ENCODE results near the gene CYP2W1. TPM values are rescaled to one million over a fixed set of nuclear protein-coding genes. Genes with fewer than 3 reads are reported as not detected.

The CYP2W1 gene
- total RNA-seq, 1 donor from 2014 or later, result not detected

- Histone ChIP-seq H3K9me3 (no peaks in the 10 kb centered on the region), H3K27ac (no peak overlapping the region), H3K27me3 (ENCODE audit: low read depth) (no peaks in the 10 kb centered on the region), H3K4me1 (peaks cover 23% of the 10 kb centered on the region), H3K4me3 (peak overlapping the region; percentile 78), H3K36me3 (peaks cover 17% of the 10 kb centered on the region)
- TF ChIP-seq CTCF (IDR thresholded peaks at IDR 0.05), result no peak
- DNase-seq (no peak), ATAC-seq (no peak)
- intact Hi-C loops (cut with DNase I), result no loop called here
These were observed 43.8 kb downstream of the CYP2W1 start for GRCh38 chr7:1026721-1027161.

- ATAC-seq (peak; percentile 0 to 9), DNase-seq (no peak)
- no peaks in the 10 kb centered on the region for H3K9me3 ChIP-seq
- H3K27me3 ChIP-seq (ENCODE audit: low read depth), result no peaks in the 10 kb centered on the region
- H3K4me3 ChIP-seq, result peak overlapping the region; percentile 78
- peaks cover 17% of the 10 kb centered on the region for H3K36me3 ChIP-seq
- TF ChIP-seq CTCF (IDR thresholded peaks at IDR 0.05), result no peak
- H3K27ac ChIP-seq, result peak overlapping the region; percentile 86
- intact Hi-C loops (cut with DNase I), result no loop called here
- H3K4me1 ChIP-seq, result peaks cover 23% of the 10 kb centered on the region
These were observed 44.5 kb downstream of the CYP2W1 start for GRCh38 chr7:1027242-1028043.

GRCh38 chr7:1028044-1028770 lies 45.2 kb downstream of the CYP2W1 start:
- Histone ChIP-seq H3K9me3 (no peaks in the 10 kb centered on the region), H3K4me1 (peaks cover 23% of the 10 kb centered on the region), H3K36me3 (peaks cover 17% of the 10 kb centered on the region), H3K27ac (peak overlapping the region; percentile 86), H3K27me3 (ENCODE audit: low read depth) (no peaks in the 10 kb centered on the region), H3K4me3 (peak overlapping the region; percentile 78)
- no peak for TF ChIP-seq CTCF (IDR thresholded peaks at IDR 0.05)
- peak; percentile 94 to 97 for ATAC-seq
- DNase-seq, result peak; percentile 93
- intact Hi-C loops (cut with DNase I), result no loop called here

GRCh38 chr7:1028775-1029636 lies 46.0 kb downstream of the CYP2W1 start:
- Histone ChIP-seq H3K4me1 (peaks cover 23% of the 10 kb centered on the region), H3K27ac (peak overlapping the region; percentile 86), H3K4me3 (peak overlapping the region; percentile 78), H3K27me3 (ENCODE audit: low read depth) (no peaks in the 10 kb centered on the region), H3K9me3 (no peaks in the 10 kb centered on the region), H3K36me3 (peaks cover 17% of the 10 kb centered on the region)
- no peak for TF ChIP-seq CTCF (IDR thresholded peaks at IDR 0.05)
- DNase-seq, result peak; percentile 84
- peak; percentile 89 to 93 for ATAC-seq
- intact Hi-C loops (cut with DNase I), result no loop called here

All from lower lobe of right lung (tissue), 2 donors.